ENCODE data around the gene MDM2. TPM values are rescaled to one million over a fixed set of nuclear protein-coding genes. Genes with fewer than 3 reads are reported as not detected.
A peak's percentile ranks its signal among the peaks of the same experiment; 100 is the strongest.

The MDM2 gene
- total and polyA plus RNA-seq, 2 of the 13 experiments (the other 11 are each of a cell fraction or from before 2014, with no cell fraction given): 29.3 to 314 TPM

DNA sequence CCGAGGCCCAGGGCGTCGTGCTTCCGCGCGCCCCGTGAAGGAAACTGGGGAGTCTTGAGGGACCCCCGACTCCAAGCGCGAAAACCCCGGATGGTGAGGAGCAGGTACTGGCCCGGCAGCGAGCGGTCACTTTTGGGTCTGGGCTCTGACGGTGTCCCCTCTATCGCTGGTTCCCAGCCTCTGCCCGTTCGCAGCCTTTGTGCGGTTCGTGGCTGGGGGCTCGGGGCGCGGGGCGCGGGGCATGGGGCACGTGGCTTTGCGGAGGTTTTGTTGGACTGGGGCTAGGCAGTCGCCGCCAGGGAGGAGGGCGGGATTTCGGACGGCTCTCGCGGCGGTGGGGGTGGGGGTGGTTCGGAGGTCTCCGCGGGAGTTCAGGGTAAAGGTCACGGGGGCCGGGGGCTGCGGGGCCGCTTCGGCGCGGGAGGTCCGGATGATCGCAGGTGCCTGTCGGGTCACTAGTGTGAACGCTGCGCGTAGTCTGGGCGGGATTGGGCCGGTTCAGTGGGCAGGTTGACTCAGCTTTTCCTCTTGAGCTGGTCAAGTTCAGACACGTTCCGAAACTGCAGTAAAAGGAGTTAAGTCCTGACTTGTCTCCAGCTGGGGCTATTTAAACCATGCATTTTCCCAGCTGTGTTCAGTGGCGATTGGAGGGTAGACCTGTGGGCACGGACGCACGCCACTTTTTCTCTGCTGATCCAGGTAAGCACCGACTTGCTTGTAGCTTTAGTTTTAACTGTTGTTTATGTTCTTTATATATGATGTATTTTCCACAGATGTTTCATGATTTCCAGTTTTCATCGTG lies 612 bp downstream of the MDM2 start (continued):
- TF ChIP-seq, protein P1, sequence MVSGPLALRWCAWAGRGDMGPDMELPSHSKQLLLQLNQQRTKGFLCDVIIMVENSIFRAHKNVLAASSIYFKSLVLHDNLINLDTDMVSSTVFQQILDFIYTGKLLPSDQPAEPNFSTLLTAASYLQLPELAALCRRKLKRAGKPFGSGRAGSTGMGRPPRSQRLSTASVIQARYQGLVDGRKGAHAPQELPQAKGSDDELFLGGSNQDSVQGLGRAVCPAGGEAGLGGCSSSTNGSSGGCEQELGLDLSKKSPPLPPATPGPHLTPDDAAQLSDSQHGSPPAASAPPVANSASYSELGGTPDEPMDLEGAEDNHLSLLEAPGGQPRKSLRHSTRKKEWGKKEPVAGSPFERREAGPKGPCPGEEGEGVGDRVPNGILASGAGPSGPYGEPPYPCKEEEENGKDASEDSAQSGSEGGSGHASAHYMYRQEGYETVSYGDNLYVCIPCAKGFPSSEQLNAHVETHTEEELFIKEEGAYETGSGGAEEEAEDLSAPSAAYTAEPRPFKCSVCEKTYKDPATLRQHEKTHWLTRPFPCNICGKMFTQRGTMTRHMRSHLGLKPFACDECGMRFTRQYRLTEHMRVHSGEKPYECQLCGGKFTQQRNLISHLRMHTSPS (CRISPR knock-in tag; IDR thresholded peaks at IDR 0.05; ENCODE audit: low read depth): peak; percentile 41; the same call in 1 of the 2 replicates
- TF ChIP-seq SPEN (CRISPR knock-in tag; IDR thresholded peaks at IDR 0.05; ENCODE audit: low read depth): no peak
- TF ChIP-seq CREB1 (IDR thresholded peaks at IDR 0.05): no peak
- TF ChIP-seq CREB1 (CRISPR knock-in tag; IDR thresholded peaks at IDR 0.05): no peak
- TF ChIP-seq ZSCAN29 (CRISPR knock-in tag; conservative IDR thresholded peaks at IDR 0.05): 0 out of 2 replicates have a peak, but pooled peaks have one; percentile 33
- no peak; the same call in 1 of the 2 replicates for TF ChIP-seq ZNF263 (CRISPR knock-in tag; IDR thresholded peaks at IDR 0.05)
- no peak; the same call in 1 of the 2 replicates for TF ChIP-seq ZNF891 (CRISPR knock-in tag; IDR thresholded peaks at IDR 0.05)
- TF ChIP-seq ZBTB8A (CRISPR knock-in tag; IDR thresholded peaks at IDR 0.05; ENCODE audit: borderline replicate concordance, low read depth): no peak
- TF ChIP-seq PHF5A (CRISPR knock-in tag; IDR thresholded peaks at IDR 0.05; ENCODE audit: low read depth, unreplicated experiment): no peak
- TF ChIP-seq, protein P2, sequence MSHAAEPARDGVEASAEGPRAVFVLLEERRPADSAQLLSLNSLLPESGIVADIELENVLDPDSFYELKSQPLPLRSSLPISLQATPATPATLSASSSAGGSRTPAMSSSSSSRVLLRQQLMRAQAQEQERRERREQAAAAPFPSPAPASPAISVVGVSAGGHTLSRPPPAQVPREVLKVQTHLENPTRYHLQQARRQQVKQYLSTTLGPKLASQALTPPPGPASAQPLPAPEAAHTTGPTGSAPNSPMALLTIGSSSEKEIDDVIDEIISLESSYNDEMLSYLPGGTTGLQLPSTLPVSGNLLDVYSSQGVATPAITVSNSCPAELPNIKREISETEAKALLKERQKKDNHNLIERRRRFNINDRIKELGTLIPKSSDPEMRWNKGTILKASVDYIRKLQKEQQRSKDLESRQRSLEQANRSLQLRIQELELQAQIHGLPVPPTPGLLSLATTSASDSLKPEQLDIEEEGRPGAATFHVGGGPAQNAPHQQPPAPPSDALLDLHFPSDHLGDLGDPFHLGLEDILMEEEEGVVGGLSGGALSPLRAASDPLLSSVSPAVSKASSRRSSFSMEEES (CRISPR knock-in tag; IDR thresholded peaks at IDR 0.05): peak; percentile 51; the same call in 1 of the 2 replicates
- TF ChIP-seq ZNF17 (CRISPR knock-in tag; IDR thresholded peaks at IDR 0.05): no peak
- 0 out of 2 replicates have a peak, but pooled peaks have one; percentile 21 for TF ChIP-seq NFE2L2 (IDR thresholded peaks at IDR 0.05; ENCODE audit: low read length)
- TF ChIP-seq ELF1 (CRISPR knock-in tag; IDR thresholded peaks at IDR 0.05): no peak
- TF ChIP-seq, protein P3, sequence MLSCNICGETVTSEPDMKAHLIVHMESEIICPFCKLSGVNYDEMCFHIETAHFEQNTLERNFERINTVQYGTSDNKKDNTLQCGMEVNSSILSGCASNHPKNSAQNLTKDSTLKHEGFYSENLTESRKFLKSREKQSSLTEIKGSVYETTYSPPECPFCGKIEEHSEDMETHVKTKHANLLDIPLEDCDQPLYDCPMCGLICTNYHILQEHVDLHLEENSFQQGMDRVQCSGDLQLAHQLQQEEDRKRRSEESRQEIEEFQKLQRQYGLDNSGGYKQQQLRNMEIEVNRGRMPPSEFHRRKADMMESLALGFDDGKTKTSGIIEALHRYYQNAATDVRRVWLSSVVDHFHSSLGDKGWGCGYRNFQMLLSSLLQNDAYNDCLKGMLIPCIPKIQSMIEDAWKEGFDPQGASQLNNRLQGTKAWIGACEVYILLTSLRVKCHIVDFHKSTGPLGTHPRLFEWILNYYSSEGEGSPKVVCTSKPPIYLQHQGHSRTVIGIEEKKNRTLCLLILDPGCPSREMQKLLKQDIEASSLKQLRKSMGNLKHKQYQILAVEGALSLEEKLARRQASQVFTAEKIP (CRISPR knock-in tag; IDR thresholded peaks at IDR 0.05; ENCODE audit: borderline replicate concordance): no peak
- 0 out of 2 replicates have a peak, but pooled peaks have one; percentile 20 for TF ChIP-seq PHF20 (CRISPR knock-in tag; IDR thresholded peaks at IDR 0.05)
- TF ChIP-seq PHF21A (CRISPR knock-in tag; IDR thresholded peaks at IDR 0.05): peak; percentile 42; the same call in 1 of the 2 replicates
- no peak for TF ChIP-seq ZNF451 (CRISPR knock-in tag; IDR thresholded peaks at IDR 0.05)
- TF ChIP-seq DR1 (CRISPR knock-in tag; IDR thresholded peaks at IDR 0.05): peak; percentile 93
- no peak for TF ChIP-seq IKZF4 (CRISPR knock-in tag; IDR thresholded peaks at IDR 0.05; ENCODE audit: borderline replicate concordance, low read depth, not compliant biosample characterization)
- TF ChIP-seq, protein P4, sequence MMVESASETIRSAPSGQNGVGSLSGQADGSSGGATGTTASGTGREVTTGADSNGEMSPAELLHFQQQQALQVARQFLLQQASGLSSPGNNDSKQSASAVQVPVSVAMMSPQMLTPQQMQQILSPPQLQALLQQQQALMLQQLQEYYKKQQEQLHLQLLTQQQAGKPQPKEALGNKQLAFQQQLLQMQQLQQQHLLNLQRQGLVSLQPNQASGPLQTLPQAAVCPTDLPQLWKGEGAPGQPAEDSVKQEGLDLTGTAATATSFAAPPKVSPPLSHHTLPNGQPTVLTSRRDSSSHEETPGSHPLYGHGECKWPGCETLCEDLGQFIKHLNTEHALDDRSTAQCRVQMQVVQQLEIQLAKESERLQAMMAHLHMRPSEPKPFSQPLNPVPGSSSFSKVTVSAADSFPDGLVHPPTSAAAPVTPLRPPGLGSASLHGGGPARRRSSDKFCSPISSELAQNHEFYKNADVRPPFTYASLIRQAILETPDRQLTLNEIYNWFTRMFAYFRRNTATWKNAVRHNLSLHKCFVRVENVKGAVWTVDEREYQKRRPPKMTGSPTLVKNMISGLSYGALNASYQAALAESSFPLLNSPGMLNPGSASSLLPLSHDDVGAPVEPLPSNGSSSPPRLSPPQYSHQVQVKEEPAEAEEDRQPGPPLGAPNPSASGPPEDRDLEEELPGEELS (CRISPR knock-in tag; IDR thresholded peaks at IDR 0.05): peak; percentile 81
- TF ChIP-seq, protein P5, sequence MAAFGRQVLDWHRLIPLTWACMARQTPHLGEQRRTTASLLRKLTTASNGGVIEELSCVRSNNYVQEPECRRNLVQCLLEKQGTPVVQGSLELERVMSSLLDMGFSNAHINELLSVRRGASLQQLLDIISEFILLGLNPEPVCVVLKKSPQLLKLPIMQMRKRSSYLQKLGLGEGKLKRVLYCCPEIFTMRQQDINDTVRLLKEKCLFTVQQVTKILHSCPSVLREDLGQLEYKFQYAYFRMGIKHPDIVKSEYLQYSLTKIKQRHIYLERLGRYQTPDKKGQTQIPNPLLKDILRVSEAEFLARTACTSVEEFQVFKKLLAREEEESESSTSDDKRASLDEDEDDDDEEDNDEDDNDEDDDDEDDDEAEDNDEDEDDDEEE (CRISPR knock-in tag; IDR thresholded peaks at IDR 0.05): peak; percentile 34; the same call in 1 of the 2 replicates
- peak; percentile 47 for TF ChIP-seq FOXK2 (IDR thresholded peaks at IDR 0.05)

Data from HepG2 (cell line).